HTR-8/SVneo (cell line): ENCODE results near the gene CST3.

ENCODE experiments used
- DNase-seq: peaks from one replicate; pipeline ENCODE4 v3.0.0; 2011; ENCODE audit warnings: low spot score, mixed read lengths; ENCODE audit not compliant: insufficient read length
- FAIRE-seq: peaks from 2 replicates; lab custom pipeline; 2011; peaks lifted over from hg19 to GRCh38; lab: Jason Lieb, UNC

Gene CST3

DNA sequence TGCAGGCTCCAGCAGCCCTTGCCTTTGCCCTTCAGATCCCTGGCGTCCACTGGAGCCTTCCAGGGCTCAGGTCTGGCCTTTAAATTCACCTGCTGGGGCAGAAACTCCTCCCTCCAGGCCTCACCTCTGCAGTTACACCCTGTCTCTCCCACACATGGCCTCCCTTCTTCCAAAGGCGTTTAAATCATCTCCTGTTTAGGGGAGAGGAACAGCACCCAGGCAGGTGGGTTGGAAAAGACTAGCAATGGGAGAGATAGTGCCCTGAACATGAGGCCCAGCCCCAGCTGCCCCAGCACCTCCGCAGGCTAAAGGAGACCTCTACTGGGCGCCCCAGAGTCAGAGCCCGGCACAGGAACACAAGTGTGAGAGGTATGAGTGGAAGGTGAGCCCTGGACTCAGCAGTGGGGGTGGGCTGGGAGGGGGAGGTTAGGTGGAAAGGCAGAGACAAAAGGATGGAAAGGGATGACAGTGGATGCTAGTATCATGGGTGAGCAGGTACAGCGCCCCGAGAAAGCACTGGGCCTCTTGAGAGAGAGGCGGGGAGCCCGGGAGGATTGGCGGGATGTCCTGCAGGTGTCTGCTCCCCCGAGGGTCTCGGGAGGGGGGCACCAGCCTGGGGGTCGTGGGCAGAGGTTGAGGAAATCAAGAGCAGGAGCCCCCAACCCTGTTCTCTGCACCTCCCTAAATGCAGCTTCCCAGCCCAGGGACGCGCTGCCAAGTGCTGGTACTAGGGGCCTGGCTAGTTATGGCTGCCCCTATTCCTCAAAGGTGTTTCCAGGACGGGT, 31.7 kb downstream of the CST3 start, which contains the start of gene CST9:
TSS of gene CST9 (minus strand) at position 51 of the 785 bp plus-strand sequence. CDS start 53 bp downstream, outside the sequence.
- FAIRE-seq: no peak
- no peak for DNase-seq

DNA sequence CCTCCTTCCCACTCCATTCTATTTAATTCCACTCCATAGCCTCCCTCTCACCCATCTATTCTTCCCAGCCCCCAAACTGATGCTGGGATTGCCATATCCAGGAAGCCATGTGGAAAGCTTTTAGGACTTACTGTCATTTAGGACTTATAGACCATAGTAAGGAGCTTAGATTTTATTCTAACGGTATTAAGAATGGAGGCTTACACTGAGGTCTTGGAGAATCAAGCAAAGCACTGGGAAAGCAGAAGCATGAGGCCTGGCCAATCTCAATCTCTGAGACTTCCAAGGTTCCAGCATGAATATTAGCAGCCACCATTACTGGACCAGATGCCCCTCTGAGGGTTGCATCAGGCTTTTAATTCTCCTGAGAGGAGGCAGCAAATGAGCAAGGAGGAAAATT, 33.4 kb downstream of the CST3 start:
- no peak for DNase-seq
- no peak for FAIRE-seq

DNA sequence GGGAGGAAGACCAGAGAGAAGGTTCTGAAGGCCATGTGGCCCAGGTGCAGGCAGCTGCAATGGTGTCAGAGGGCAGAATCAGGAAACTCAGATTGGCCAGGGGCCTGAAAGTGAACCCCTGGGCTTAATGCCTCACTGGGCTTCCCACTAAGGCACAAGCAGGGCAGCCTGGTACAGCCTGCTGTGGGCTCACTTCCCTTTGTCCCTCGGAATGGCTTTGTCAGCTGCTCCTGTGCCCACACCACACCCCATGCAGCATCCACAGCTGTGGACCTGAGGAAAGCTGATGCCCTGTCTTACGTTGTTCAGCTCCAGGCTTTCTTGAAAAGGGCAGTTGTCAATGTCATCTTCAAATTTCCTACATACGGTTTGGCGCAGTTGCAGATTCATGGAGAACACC, 34.4 kb downstream of the CST3 start:
- FAIRE-seq (no peak), DNase-seq (no peak)

DNA sequence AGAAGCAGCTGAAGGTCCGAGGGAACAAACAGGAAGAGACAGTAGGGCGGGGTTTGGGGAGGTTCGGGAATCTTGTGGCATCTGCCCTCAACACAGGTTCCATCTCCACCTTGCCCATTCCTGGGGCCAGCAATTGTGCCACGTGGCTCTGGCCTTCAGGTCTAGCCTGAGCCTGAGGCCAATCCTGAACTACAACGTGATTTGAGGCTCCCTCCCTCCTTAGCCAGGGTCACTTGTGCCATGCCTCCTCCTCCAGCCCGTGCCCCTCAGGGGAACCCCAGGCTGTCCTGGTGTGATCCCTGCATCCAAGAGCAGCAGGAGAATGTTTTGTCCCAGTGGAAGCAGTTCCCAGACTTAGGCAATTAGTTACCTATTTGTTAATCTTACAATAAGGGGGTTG, 35.1 kb downstream of the CST3 start:
- FAIRE-seq: no peak
- DNase-seq: no peak

DNA sequence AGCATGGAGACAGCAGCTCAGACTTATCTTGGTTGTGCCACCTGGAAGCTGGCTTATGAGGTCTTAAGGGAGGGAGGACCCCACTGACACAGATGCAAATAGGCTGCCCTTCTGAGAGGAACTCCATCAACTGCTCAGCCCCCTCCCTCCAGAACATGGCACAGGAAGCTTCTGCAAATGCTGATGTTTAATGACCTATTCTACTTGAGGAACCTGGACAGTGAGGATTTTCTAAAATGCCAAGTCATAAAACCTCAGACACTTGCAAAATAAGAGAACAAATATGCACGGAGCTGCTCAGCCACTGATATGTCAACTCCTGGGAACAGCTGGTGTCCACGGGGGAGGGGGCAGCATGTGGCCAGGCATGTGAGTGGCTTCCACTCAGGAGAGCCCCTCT, 35.5 kb downstream of the CST3 start:
- DNase-seq (no peak), FAIRE-seq (no peak)

DNA sequence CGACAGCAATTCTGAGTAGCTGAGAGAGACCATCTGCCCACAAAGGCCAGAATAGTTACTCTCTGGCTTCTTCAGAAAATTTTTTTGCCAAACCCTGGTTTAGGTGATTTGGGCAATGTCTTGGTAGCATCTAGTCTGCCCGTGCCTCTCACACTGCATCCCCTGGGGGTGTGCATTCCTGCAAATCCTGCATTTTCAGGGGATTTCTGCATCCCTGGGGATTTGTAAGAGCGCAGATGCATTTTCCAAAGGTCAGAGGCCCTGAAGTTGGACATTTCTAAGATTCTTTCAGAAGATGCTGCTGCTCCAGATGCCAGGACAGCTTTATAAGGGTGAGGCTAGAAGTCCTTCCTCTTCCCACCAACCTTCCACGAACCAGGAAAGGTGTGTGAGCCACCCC, 36.0 kb downstream of the CST3 start:
- DNase-seq (no peak), FAIRE-seq (no peak)

DNA sequence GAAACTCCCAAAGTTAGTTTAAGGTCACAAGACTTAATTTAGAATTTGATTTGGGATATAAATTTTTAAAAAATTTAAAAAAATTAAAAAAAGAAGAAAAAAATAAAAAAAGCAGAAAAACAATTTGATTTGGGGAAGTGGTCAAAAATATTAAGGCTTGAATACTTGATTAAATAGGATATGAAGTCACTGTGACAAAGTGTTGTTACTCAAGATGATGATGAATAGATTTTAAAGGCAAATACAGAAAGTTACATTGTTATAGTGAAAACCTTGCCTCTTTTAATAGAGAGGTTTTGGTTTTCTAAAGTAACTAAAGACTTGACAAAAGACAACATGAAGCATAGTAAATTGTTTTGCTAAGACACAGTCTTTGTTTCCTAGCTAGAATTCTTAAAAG, 39.3 kb downstream of the CST3 start:
- FAIRE-seq (no peak), DNase-seq (no peak)

DNA sequence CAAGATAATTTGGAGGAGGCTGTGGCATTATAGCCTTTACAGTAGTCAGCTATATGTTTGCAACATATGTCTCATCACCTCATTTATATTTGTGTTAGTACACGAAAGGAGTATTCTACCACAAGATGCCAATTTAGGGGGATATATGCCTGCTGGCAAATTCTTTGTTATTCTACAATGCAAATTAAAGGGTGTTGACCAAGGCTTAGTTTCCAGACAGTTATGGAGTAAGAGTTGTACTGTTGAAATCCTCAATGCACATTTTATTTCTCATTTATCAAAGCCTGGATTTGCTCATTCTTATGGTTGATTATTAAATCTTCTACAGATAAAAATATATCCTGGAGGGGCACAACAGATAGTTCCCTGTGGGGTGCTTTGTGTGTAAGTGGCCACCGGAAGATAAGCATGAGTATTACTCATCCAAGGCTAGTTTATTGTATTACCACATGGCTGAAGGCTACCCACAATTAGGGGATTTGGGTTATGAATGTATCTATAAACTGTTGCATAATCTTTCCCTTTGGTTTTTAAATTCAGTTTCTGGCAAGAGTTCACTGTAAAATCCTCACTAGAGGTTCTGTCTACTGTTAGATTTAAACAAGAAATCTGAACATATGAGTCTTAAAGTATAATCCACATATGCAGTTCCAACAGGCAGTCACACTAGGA, 41.0 kb downstream of the CST3 start:
- FAIRE-seq: no peak
- DNase-seq: no peak

DNA sequence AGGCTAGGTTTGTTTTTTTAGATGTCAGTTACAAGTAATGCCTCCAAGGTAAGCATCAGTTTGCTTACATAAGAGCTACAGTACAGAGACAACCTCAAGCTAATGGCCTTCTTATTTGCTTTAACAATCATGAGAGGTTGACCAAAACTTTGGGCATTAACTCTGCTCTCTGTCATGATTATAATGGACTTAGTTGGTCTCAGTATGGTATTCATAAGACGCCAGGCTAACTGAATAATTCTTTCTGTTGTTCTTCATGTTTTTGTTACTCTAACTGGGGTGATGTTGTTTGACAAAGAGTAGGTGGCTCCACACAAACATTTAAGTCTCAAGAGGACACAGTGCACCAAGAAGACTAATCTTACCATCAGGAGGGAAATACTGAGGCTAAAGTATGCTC, 41.8 kb downstream of the CST3 start:
- DNase-seq (no peak), FAIRE-seq (no peak)

DNA sequence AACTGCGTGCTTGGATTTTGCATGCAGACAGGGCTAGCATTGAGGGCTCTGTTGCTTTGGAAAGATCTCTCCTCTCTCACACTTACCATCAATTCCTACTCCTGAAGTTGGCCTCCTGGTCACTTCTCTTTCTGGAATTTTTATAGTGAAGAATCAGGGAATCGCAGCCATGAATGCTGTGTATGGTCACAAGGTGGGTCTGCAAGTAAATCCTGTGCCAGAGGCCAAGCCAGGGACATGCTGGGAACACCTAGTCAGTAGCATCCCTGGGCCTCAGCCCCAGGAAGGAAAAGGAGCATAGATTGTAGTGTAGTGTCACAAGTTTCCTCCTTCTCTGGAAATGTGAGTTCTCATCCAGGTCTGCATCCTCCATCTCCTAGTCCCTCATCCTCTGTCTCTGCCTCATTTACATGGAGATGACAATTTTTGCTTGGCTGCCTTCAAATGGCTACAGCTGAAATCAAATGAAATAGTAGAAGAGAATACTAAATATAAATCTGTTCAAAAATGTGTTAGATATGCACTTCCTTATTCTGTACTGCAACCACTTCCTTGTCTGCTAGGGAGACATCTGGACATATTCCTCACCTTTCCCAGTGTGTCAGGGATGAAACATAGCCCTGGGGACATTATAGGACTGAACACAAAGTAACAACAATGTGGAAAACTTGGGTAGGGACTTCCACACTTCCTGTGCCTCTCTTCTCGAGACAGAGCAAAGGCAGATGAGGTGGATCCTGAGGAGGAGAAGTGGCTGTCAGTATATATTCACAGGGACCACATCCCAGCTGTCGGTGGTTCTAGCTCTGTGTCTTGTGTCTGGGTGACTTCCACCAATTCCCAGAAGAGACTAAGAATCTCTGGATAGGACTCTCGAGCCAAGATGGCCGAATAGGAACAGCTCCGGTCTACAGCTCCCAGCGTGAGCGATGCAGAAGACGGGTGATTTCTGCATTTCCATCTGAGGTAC, 49.0 kb downstream of the CST3 start:
- FAIRE-seq (no peak), DNase-seq (no peak)

DNA sequence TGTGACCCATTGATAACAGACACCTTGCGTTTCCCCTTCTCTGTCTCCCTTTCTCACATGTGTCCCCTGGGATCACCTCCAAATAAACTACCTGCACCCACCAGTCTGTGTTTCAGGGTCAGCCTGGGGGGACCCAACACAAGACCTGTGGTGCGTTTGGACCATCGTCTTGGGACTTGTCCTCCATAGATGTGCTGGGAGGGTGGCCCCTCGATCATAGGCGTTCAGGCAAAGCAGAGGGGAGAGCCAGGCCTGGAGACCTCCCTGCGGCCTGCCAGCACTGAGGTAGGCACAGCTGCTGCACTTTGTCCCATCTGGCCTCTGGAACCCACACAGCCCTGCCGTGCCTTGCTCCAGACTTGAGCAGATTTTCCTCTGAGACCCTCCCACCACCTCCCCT, 50.1 kb downstream of the CST3 start:
- FAIRE-seq: no peak
- DNase-seq: no peak

DNA sequence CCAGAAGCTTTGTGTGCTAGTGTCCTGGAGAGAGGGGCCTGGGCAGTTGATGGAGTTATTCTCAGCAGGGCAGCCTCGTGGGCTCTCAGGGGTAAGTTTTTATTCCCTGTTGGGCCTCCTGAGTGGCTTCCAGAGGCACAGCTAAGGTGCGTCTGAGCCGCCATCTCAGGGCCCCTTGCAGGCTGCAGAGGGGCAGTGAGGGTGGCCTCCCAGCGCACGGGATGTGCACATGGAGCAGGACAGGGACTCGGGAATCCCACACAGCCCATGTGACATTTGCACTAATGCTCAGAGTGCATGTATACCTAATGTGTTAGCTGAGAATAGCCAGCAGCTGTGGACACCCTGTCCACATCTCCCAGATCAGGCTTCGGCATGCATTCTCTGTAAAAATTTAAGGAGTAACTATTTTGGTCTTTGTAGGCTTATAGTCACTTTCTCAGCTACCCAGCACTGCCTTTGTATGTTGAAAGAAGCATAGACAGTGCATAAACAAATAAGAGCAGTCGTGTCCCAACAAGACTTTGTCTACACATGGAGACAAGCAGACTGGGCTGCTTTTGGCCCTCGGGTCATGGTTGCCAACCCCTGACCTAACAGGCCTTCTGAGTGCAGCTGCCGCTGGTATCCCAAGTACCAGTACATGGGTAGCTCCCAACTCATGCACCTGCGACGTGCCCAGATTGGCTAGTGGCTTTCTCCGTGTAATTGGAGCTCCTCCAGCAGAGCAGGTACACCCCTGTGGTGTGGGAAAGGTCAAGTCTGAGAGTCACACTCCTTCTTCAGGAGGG, 50.8 kb downstream of the CST3 start:
- DNase-seq: no peak
- no peak for FAIRE-seq

DNA sequence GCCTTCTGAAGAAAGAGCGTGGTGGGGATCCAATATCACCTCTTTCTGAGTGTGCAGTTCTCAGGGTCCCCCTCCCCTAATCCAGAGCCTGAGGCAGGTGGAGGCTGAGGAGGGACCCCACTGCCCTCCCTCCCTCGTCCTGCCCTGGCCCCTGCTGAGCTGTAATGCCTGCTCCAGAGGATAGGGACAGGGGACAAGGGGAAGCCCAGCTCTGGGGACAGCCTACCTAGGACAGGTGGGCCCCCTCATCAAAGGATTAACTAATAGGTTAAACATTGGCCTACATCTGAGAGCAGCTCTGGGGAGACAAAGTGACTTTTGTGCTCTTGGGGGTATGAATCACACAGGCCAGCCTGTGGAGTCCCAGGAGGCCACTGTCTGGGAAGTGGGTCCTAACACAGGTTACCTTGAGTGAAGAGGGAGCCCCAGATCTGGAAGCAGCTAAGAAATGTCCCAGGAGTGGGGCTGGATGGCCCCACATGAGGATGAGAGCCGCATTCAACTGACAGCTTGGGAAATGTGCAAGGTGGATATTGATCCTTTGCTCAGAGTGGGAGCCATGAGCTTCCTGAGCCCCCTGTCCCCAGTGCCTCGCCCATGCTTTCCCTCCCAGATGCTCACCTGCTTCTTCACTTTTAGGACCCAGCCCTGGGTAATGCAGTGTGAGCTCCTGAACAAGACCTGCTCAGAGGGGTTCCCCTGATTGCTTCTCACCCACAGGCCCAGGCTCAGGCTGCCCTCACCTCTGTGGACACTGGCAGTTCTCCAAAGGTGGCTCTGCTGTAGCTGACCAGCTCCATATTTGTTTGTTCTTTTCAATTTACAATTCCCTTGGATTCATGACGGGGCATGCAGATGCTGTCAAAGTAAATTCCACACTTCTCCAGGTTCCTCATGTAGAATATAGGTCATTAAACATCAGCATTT, 51.7 kb downstream of the CST3 start:
- DNase-seq (no peak), FAIRE-seq (no peak)

DNA sequence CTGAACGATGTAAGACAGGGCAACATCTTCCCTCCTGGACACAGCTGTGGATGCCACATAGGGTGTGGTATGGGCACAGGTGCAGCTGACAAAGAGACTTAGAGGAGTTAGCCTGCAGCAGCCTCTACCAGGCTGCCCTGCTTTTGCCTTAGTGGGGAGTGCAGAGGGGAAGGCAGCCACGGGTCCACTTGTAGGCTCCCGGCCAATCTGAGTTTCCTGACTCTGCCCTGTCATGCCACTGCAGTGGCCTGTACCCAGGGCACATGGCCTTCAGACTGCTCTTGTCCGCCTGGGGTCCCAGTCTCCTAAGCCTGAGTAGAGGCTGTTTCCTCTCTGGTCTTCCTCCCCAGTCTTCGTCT, 52.3 kb downstream of the CST3 start:
- FAIRE-seq (no peak), DNase-seq (no peak)

DNA sequence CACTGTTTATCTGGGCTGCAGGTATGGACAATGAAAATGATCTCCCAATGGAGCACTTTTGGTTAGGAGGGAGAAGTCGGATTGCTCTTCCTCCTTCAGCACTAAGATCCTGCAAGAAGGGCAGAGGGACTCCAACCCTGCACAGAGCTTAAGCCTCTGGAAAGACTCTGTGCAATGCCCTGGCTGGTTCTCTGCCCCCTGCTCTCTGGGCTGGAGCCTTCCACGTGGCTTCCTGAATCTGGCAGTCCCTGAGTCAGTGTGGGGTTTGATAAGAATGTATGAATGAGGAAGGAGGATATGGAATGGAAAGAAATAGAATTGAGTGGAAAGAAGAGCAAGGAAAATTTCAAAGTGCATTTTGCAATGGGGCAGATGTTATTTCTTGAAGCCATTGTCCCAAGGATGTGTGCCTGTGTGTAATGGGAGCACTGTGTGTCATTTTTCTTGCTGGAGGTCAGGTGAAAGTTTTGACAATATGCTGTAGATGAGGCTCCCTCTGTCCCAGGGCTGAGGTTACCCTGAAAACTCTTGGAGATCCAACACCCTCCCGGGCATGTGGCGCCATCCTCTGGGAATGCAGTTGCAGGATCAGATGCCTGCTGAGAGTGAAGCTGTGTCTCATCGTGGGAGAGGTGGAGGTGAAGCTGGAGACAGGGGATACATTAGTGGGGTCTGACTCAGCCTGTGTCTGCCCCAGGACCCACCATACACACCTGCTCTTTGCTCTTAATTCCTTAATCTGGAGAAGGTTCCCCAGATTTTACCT, 53.1 kb downstream of the CST3 start:
- DNase-seq: no peak
- no peak for FAIRE-seq
